Activated CD8-positive, alpha-beta memory T cell treated with anti-CD3 and anti-CD28 coated beads, Interleukin-2, amount 50 U/mL, for 48 hours (primary cell): Measurements from ENCODE around the gene NPTN.
"Not testable (repeated sequence)": the region's sequence is repeated elsewhere in the genome, so short reads cannot be mapped to it uniquely, and the experiment has no call there.

Experiments used
- DNase-seq: peaks from one replicate; pipeline ENCODE4 v3.0.0-alpha.2; 2020

The NPTN gene

GRCh38 chr15:73633111-73633990, at the start of gene NPTN:
Gene NPTN (minus strand): TSS chr15:73633389. CDS start chr15:73633215, 174 bp downstream.
- peak; percentile 98 for DNase-seq

- no peak for DNase-seq
These were observed 49.5 kb upstream of the NPTN start for GRCh38 chr15:73682600-73683090.

- DNase-seq: no peak
These were observed 48.8 kb upstream of the NPTN start for GRCh38 chr15:73681856-73682599.

- no peak for DNase-seq
These were observed 47.9 kb upstream of the NPTN start for GRCh38 chr15:73681063-73681462.

- no peak for DNase-seq
These were observed 47.4 kb upstream of the NPTN start for GRCh38 chr15:73680549-73680948.

- DNase-seq: no peak
These were observed 46.8 kb upstream of the NPTN start for GRCh38 chr15:73679964-73680363.

GRCh38 chr15:73679180-73679579, 46.0 kb upstream of the NPTN start:
- no peak for DNase-seq

- DNase-seq: no peak
These were observed 45.3 kb upstream of the NPTN start for GRCh38 chr15:73678498-73678897.

GRCh38 chr15:73677733-73678132, 44.5 kb upstream of the NPTN start:
- no peak for DNase-seq

GRCh38 chr15:73677146-73677607, 44.0 kb upstream of the NPTN start:
- no peak for DNase-seq

GRCh38 chr15:73674587-73674986, 41.4 kb upstream of the NPTN start:
- no peak for DNase-seq

- no peak for DNase-seq
These were observed 27.3 kb upstream of the NPTN start for GRCh38 chr15:73660455-73660854.

- no peak for DNase-seq
These were observed 25.5 kb upstream of the NPTN start for GRCh38 chr15:73658645-73659044.

GRCh38 chr15:73655724-73656123, 22.5 kb upstream of the NPTN start:
- no peak for DNase-seq

- DNase-seq: no peak
These were observed 21.5 kb upstream of the NPTN start for GRCh38 chr15:73654659-73655058.

GRCh38 chr15:73650416-73651126, 17.4 kb upstream of the NPTN start:
- DNase-seq: no peak

- DNase-seq: no peak
These were observed 14.8 kb upstream of the NPTN start for GRCh38 chr15:73648014-73648295.

GRCh38 chr15:73647259-73648013, 14.2 kb upstream of the NPTN start:
- no peak for DNase-seq

GRCh38 chr15:73639464-73639863, 6.3 kb upstream of the NPTN start:
- not testable (repeated sequence) for DNase-seq

- DNase-seq: no peak
These were observed 4.3 kb upstream of the NPTN start for GRCh38 chr15:73637527-73637926.

- no peak for DNase-seq
These were observed 854 bp upstream of the NPTN start for GRCh38 chr15:73633991-73634495.

GRCh38 chr15:73632670-73633058, 525 bp downstream of the NPTN start:
- DNase-seq: no peak
